CD1c-positive myeloid dendritic cell (primary cell): ENCODE results near the gene TEX36.
"Not testable (repeated sequence)": the region's sequence is repeated elsewhere in the genome, so short reads cannot be mapped to it uniquely, and the experiment has no call there.

Source experiments
- DNase-seq: peaks from one replicate; pipeline ENCODE4 v3.0.0-alpha.2; 2016; ENCODE audit errors: extremely low spot score

The TEX36 gene

GRCh38 chr10:125631806-125632205, 51.2 kb downstream of the TEX36 start:
- DNase-seq: no peak

GRCh38 chr10:125629758-125630376, 53.1 kb downstream of the TEX36 start:
- no peak for DNase-seq

GRCh38 chr10:125628104-125629049, 54.6 kb downstream of the TEX36 start:
- no peak for DNase-seq

- no peak for DNase-seq
These were observed 55.3 kb downstream of the TEX36 start for GRCh38 chr10:125627646-125628045.

- DNase-seq: no peak
These were observed 56.3 kb downstream of the TEX36 start for GRCh38 chr10:125626671-125627070.

- no peak for DNase-seq
These were observed 57.4 kb downstream of the TEX36 start for GRCh38 chr10:125625586-125625985.

GRCh38 chr10:125624800-125625199, 58.2 kb downstream of the TEX36 start:
- no peak for DNase-seq

- DNase-seq: no peak
These were observed 61.9 kb downstream of the TEX36 start for GRCh38 chr10:125621052-125621451.

GRCh38 chr10:125620401-125620800, 62.6 kb downstream of the TEX36 start:
- DNase-seq: no peak

- DNase-seq: not testable (repeated sequence)
These were observed 69.9 kb downstream of the TEX36 start for GRCh38 chr10:125613062-125613461.

GRCh38 chr10:125611756-125612155, 71.2 kb downstream of the TEX36 start:
- no peak for DNase-seq

- DNase-seq: no peak
These were observed 71.7 kb downstream of the TEX36 start for GRCh38 chr10:125611216-125611615.

- no peak for DNase-seq
These were observed 73.1 kb downstream of the TEX36 start for GRCh38 chr10:125609859-125610258.

GRCh38 chr10:125608474-125608873, 74.5 kb downstream of the TEX36 start:
- DNase-seq: no peak

- DNase-seq: no peak
These were observed 75.2 kb downstream of the TEX36 start for GRCh38 chr10:125607689-125608290.

- no peak for DNase-seq
These were observed 76.5 kb downstream of the TEX36 start for GRCh38 chr10:125606414-125607010.
